ENCODE data around the gene LIMS2.

LIMS2 gene

DNA sequence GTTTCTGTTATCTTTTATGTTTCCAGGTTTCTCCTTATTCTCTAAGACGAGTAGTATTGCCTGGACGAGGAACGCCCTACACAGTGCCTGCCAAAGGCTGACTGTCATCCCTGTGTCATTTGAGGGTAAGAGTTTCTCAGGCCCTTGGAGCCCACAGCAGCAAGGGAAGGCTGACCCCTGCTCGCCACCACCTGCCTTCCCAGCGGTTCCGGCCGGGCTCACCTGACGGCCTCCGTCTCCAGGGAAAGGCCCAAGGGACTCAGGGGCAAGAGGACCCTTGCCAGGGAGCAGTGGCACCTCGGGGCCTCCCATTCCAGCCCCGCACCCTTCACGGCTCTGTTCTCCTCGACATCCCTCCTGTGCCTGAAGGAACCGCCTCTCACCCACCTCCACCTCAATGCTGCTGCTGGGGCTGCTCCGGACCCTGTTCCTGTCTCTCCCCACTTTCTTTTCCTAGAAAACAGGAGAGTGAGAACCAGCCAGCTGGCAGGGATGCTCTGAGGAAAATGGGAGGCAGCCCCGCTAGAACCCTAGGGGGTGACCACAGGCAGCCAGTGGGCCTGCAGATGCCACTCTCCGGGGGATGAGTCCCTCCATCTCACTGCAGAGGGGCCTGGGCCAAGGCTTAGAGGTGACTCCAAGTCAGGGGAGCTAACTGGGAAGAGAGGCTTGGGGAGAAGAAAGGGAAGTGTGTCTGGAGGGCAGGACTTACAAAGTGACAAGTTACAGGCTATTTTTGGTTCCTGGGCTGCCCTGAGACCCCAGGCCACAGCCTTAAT is 1.9 kb downstream of the LIMS2 start:
- no peak overlapping the region for H3K4me3 ChIP-seq (ENCODE audit: low read depth, low read length)
- TF ChIP-seq, protein P1, sequence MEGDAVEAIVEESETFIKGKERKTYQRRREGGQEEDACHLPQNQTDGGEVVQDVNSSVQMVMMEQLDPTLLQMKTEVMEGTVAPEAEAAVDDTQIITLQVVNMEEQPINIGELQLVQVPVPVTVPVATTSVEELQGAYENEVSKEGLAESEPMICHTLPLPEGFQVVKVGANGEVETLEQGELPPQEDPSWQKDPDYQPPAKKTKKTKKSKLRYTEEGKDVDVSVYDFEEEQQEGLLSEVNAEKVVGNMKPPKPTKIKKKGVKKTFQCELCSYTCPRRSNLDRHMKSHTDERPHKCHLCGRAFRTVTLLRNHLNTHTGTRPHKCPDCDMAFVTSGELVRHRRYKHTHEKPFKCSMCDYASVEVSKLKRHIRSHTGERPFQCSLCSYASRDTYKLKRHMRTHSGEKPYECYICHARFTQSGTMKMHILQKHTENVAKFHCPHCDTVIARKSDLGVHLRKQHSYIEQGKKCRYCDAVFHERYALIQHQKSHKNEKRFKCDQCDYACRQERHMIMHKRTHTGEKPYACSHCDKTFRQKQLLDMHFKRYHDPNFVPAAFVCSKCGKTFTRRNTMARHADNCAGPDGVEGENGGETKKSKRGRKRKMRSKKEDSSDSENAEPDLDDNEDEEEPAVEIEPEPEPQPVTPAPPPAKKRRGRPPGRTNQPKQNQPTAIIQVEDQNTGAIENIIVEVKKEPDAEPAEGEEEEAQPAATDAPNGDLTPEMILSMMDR (IDR thresholded peaks at IDR 0.05; ENCODE audit: insufficient read depth, low read depth, low read length, missing control alignments), result no peak
- DNase-seq (ENCODE audit: low read depth), result no peak

DNA sequence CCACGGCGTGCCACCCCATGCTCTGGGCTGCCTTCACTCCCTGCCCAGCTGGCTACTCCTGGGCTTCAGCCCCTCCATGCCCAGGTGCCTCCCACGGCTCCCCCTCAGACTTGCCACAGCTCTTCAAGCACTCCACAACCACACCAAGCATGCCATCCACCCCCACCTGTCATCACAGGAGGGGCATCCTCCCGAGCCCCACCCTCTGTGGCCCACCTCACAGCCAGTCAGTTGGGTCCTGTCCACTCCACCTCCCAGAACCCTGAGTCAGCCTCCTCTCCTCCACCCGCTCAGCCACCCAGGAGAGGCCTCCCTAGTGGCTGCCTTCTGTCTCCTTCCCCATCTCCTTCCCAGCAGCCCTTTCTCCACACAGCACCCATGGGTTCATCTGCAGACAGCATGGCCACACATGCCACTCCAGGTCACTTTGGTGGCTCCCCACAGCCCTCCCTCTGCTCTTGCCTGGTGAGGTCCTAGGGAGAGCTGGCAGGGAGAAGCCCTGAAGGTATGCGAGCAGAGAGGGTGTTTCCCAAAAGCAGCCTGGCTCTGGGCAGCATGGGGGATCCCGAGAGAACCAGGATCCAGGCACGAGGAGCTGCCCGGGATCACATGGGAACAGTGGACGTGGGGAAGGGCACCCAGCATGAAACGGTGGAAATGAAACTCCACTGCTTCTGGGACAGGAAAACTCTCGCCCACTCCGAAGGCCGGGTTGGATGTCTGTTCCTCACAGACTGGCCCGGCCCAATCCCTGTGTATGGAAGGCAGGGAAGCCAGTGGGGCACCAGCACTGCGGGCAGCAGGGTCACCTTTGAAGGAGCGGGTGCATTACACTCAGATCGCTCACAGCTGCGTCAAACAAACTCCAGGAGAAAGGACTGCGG is 2.7 kb downstream of the LIMS2 start:
- TF ChIP-seq, protein P1 (IDR thresholded peaks at IDR 0.05; ENCODE audit: insufficient read depth, low read depth, low read length, missing control alignments), result no peak
- DNase-seq (ENCODE audit: low read depth), result no peak
- H3K4me3 ChIP-seq (ENCODE audit: low read depth, low read length), result no peak overlapping the region

DNA sequence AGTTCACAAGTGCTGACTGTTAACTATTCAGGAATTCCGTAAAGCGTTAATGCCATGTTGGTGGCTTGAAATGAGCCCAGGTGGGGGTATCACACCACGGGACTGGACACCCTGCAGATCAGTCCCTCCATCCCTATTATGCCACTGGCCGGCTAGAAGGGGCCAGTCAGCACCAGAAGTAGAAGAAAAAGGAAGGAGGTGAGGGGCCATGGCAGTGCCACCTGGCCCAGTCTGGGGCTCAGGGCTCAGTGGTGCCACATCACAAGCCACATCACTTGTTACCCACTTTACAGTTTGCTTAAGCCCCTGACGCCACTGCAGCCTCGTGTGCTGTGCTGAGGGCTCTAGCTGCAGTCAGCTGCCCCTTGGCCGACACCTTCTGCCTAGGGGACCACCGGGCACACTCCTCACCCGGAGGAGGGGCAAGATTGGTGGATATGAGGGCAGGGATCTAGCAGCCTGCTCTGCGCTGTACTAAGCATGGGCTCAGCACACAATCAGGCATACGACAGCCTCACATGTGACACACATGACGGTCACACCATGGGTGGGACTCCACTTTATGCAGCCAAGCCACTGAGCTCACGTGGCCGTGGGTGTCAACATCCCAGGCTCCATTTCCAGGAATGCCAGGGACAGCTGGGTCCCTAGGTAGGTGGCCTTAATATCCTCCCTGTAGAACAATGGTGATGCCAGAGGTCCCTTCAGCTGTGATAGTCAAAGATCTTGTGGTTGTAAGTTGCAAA is 3.6 kb downstream of the LIMS2 start:
- H3K4me3 ChIP-seq (ENCODE audit: low read depth, low read length), result no peak overlapping the region
- DNase-seq (ENCODE audit: low read depth), result no peak
- TF ChIP-seq, protein P1 (IDR thresholded peaks at IDR 0.05; ENCODE audit: insufficient read depth, low read depth, low read length, missing control alignments), result no peak

DNA sequence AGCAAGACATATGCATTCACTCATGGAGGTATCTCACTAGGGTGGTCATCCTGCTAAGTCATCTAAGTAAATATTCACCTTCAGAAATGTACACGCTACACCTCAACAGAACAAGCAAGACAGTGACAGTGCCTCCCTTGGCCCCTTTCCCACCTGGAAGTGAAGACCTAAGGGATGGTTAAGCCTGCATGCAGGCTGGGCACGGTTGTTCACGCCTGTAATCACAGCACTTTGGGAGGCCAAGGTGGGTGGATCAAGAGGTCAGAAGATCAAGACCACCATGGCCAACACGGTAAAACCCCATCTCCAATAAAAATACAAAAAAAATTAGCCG is 4.4 kb downstream of the LIMS2 start:
- no peak for DNase-seq (ENCODE audit: low read depth)
- no peak overlapping the region for H3K4me3 ChIP-seq (ENCODE audit: low read depth, low read length)
- TF ChIP-seq, protein P1 (IDR thresholded peaks at IDR 0.05; ENCODE audit: insufficient read depth, low read depth, low read length, missing control alignments), result no peak

DNA sequence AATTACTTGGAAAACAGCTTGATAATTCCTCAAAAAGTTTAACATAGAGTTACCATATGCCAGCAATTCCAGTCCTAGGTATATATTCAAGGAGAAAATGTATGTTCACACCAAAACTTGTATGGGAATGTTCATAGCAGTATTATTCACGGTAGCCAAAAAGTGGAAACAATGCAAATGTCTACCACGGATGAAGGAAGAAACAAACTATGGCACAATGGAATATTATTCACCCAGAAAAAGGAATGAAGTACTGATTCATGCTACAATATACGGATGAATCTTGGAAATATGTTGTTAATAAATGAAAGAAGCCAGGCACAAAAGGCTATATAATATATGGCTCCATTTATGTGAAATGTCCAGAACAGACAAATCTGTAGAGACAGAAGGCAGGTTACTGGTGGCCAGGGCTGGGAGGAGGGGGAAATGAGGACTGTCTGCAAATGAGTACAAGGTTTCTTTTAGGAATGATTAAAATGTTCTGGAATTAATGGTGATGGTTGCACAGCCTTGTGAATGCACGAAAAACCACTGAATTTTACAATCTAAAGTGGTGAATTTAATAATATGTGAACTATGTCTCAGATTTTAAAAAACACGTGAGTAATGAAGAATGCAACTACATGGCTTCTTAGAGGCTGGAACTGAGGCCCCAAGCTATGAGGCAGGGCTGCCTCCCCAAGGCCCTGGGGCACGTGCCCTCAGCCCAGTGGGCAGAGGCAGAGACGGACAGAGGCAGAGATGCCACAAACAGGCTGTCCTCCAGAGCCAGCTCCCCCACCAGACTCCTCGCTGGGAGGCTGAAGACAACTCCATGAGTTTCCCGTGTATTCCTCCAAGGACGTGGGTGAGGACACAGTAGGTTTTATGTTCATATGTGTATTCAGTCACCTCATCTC is 5.0 kb downstream of the LIMS2 start:
- H3K4me3 ChIP-seq (ENCODE audit: low read depth, low read length), result no peak overlapping the region
- TF ChIP-seq, protein P1 (IDR thresholded peaks at IDR 0.05; ENCODE audit: insufficient read depth, low read depth, low read length, missing control alignments), result no peak
- no peak for DNase-seq (ENCODE audit: low read depth)

DNA sequence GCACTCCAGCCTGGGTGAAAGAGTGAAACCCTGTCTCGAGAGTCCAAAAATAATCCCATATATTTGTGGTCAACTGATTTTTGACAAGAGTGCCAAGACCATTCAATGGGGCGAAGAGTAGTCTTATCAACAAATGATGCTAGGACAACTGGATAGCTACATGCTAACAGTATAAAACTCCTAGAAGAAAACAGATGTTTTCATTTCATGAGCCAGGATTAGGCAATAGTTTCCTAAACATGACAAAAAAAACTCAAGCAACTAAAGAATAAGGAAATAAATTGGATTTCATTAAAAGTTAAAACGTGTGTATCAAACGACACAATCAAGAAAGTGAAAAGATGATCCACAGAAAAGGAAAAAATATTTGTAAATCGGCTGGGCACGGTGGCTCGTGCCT is 6.3 kb downstream of the LIMS2 start:
- H3K4me3 ChIP-seq (ENCODE audit: low read depth, low read length), result no peak overlapping the region
- DNase-seq (ENCODE audit: low read depth), result no peak
- TF ChIP-seq, protein P1 (IDR thresholded peaks at IDR 0.05; ENCODE audit: insufficient read depth, low read depth, low read length, missing control alignments), result no peak
